Measurements from ENCODE around the gene SSC4D. TPM values are rescaled to one million over a fixed set of nuclear protein-coding genes. Genes with fewer than 3 reads are reported as not detected.

The SSC4D gene
- polyA plus RNA-seq, 3 donors = 0.48 to 0.56 (median 0.56) TPM

DNA sequence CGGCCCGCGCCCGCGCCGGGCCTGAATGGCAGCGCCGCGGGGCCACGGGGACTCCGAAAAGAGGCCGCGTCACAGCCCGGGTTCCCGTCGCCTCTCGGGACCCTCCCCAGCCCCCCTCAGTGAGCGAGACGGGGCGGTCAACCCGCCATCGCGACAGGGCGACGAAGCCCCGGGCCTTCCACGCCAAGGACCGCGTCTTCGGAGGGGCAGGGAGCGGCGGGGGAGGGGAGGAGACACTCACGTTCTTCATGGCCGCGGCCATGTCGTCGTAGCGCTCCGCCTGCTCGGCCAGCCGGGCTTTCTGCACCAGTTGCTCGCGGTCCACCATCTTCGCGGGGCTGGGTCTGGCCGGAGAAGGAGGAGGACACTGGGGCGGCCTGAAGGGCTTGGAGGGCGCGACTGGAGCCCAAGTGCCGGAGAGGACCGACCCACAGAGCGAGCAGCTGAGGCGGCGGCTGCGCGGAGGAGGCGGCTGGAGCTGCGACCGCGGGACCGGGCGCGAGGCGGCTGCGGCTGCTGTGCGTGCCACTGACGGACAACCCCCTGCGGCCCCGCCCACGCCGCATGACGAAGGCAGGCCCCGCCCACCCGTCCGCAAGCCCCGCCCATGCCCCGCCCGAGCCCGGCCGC, 50.9 kb downstream of the SSC4D start, which contains the start of gene YWHAG:
Gene YWHAG, minus strand, starts transcription at position 511 of the 630 bp plus-strand sequence. Its CDS starts 183 bp downstream, at position 328.
- peaks cover 48 to 68% of the 10 kb centered on the region in 2 donors for H3K4me1 ChIP-seq (ENCODE audit: control insufficient read depth in 1 of 2, insufficient read depth in 2 of 2, low read length in 2 of 2)
- H3K27me3 Mint-ChIP-seq (ENCODE audit: low read depth in 3 of 3) = peaks cover 0 to 3% (median 0%) of the 10 kb centered on the region in 3 donors
- peaks cover 52% of the 10 kb centered on the region for H3K79me2 ChIP-seq (ENCODE audit: insufficient read depth, low read length)
- peaks cover 8 to 15% of the 10 kb centered on the region in 2 donors for H3K36me3 ChIP-seq (replicated peaks in 1 of 2; ENCODE audit: control insufficient read depth in 1 of 2, insufficient read depth in 2 of 2, low read length in 2 of 2)
- H3K4me1 Mint-ChIP-seq = peaks cover 52% of the 10 kb centered on the region
- intact Hi-C loops (cut with micrococcal nuclease) = loop anchor here (2.0 to 5.0 kb wide), 3 partner anchors 34 to 40 kb away; no protein-coding TSS in a partner anchor
- H4K20me1 ChIP-seq (ENCODE audit: insufficient read depth, low read length) = peaks cover 50% of the 10 kb centered on the region
- H3K9me3 ChIP-seq (replicated peaks in 1 of 2; ENCODE audit: control insufficient read depth in 1 of 2, insufficient read depth in 1 of 2, low read length in 2 of 2) = no peaks in the 10 kb centered on the region
- H3K27me3 ChIP-seq (ENCODE audit: control insufficient read depth in 2 of 2, insufficient read depth in 2 of 2, low read length in 2 of 2) = no peaks in the 10 kb centered on the region
- peak within 1 kb of the TSS; percentile 79 for H2AFZ ChIP-seq (ENCODE audit: insufficient read depth, low read depth, low read length, poor library complexity, severe bottlenecking)
- no peak for TF ChIP-seq CTCF (IDR thresholded peaks at IDR 0.05)
- peaks cover 12 to 25% of the 10 kb centered on the region in 2 donors for H3K36me3 Mint-ChIP-seq
- peak within 1 kb of the TSS; percentile 87 for H3K4me2 ChIP-seq (replicated peaks; ENCODE audit: extremely low read depth, low read length, poor library complexity, severe bottlenecking)
- WGBS (ENCODE audit: insufficient coverage) = under 1% methylated on average over 78 of the region's 80 CpGs
- H3K4me3 ChIP-seq (replicated peaks in 1 of 3; ENCODE audit: low read depth in 2 of 3, low read length in 3 of 3) = peak within 1 kb of the TSS; percentile 84 to 99 (median 95)
- H3K27ac ChIP-seq (ENCODE audit: low read depth in 1 of 2, low read length in 2 of 2) = peak within 1 kb of the TSS; percentile 99 to 100
- DNase-seq = peak; percentile 83 to 91 (median 86)
- peak within 1 kb of the TSS; percentile 94 to 99 (median 97) for H3K27ac Mint-ChIP-seq
- no peaks in the 10 kb centered on the region for H3K9me3 Mint-ChIP-seq
- H3K4me3 Mint-ChIP-seq = peak within 1 kb of the TSS; percentile 93 to 98
- H3K9ac ChIP-seq (ENCODE audit: insufficient read depth, low read length, poor library complexity, severe bottlenecking) = peak within 1 kb of the TSS; percentile 100

DNA sequence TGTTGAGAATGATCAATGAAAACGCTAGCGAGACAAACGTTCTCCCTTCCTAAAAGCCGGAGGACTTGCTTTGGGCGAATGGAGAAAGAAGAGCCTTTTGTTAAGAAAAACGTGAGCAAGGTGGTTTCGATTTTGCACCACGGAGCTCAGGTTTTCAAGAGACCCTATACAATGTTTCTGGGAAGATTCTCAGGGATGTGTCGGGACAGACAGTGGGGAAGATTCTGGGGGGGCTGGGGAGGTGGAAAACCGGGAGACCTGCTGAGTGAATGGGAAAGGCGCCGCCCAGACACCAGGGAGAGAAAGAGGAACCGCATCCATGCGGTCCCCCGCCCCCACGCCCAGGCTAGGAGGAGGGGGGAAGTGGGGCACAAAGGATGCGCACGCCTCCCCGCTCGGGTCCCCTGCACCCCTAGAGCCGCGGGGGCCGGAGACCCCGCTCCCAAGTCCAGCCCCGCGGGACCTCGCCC, 51.5 kb downstream of the SSC4D start:
- peak overlapping the region; percentile 52 for H2AFZ ChIP-seq (ENCODE audit: insufficient read depth, low read depth, low read length, poor library complexity, severe bottlenecking)
- no peak for TF ChIP-seq CTCF (IDR thresholded peaks at IDR 0.05)
- peak overlapping the region; percentile 99 to 100 for H3K27ac ChIP-seq (ENCODE audit: low read depth in 1 of 2, low read length in 2 of 2)
- under 1% methylated on average over 17 of the region's 27 CpGs for WGBS (ENCODE audit: insufficient coverage)
- peak overlapping the region; percentile 84 to 99 (median 95) for H3K4me3 ChIP-seq (replicated peaks in 1 of 3; ENCODE audit: low read depth in 2 of 3, low read length in 3 of 3)
- no peaks in the 10 kb centered on the region for H3K9me3 ChIP-seq (replicated peaks in 1 of 2; ENCODE audit: control insufficient read depth in 1 of 2, insufficient read depth in 1 of 2, low read length in 2 of 2)
- H3K36me3 ChIP-seq (replicated peaks in 1 of 2; ENCODE audit: control insufficient read depth in 1 of 2, insufficient read depth in 2 of 2, low read length in 2 of 2) = peaks cover 8 to 15% of the 10 kb centered on the region in 2 donors
- Mint-ChIP-seq H3K27ac (peak overlapping the region; percentile 91 to 97 (median 94)), H3K4me3 (peak overlapping the region; percentile 93 to 98), H3K9me3 (no peaks in the 10 kb centered on the region), H3K36me3 (peaks cover 12 to 27% of the 10 kb centered on the region in 2 donors), H3K4me1 (peaks cover 47% of the 10 kb centered on the region), H3K27me3 (ENCODE audit: low read depth in 3 of 3) (peaks cover 0 to 3% (median 0%) of the 10 kb centered on the region in 3 donors)
- peak overlapping the region; percentile 100 for H3K9ac ChIP-seq (ENCODE audit: insufficient read depth, low read length, poor library complexity, severe bottlenecking)
- H3K4me1 ChIP-seq (ENCODE audit: control insufficient read depth in 1 of 2, insufficient read depth in 2 of 2, low read length in 2 of 2) = peaks cover 43 to 63% of the 10 kb centered on the region in 2 donors
- H4K20me1 ChIP-seq (ENCODE audit: insufficient read depth, low read length) = peaks cover 56% of the 10 kb centered on the region
- peaks cover 57% of the 10 kb centered on the region for H3K79me2 ChIP-seq (ENCODE audit: insufficient read depth, low read length)
- peak overlapping the region; percentile 87 for H3K4me2 ChIP-seq (replicated peaks; ENCODE audit: extremely low read depth, low read length, poor library complexity, severe bottlenecking)
- no peaks in the 10 kb centered on the region for H3K27me3 ChIP-seq (ENCODE audit: control insufficient read depth in 2 of 2, insufficient read depth in 2 of 2, low read length in 2 of 2)
- intact Hi-C loops (cut with micrococcal nuclease) = loop anchor here (2.0 to 5.0 kb wide), 3 partner anchors 34 to 39 kb away; no protein-coding TSS in a partner anchor
- peak; percentile 68 to 76 (median 75) for DNase-seq

Measured in CD14-positive monocyte (primary cell).